K562 (cell line): ENCODE data around the gene PRXL2B. TPM values are rescaled to one million over a fixed set of nuclear protein-coding genes. Genes with fewer than 3 reads are reported as not detected.

Experiments used
- ATAC-seq: fragments of 200-7000 bp; cut with Tn5 transposase; 3 replicates; pipeline ENCODE4 v1.9.1; 2020; ENCODE audit warnings: moderate library complexity
- BruUV-seq: library from RNA; stranded (reverse); fragments of 400-500 nt; replicated peaks from 2 replicates; lab custom pipeline; 2021; lab: Mats Ljungman, UMichigan
- CTCF ChIA-PET: fragments of 300-600 bp; formaldehyde crosslinking; extraction: SDS; loops from one replicate; lab custom pipeline; 2021; ENCODE audit warnings: low intra/inter-chr PET ratio; lab: Yijun Ruan, JAX
- POLR2A ChIA-PET: fragments of 300-600, 350-650 bp; sonication (Branson Sonifier 250); formaldehyde crosslinking; extraction: SDS; loops from one replicate; lab custom pipeline; 2021; ENCODE audit warnings: antibody characterized with exemption, inconsistent platforms; lab: Yijun Ruan, JAX
- DNase-seq, 4 experiments: peaks; one replicate each; pipeline versions ENCODE4 v3.0.0 to v3.0.0-alpha.2; 2011 to 2018; ENCODE audit warnings: low spot score in 3 of 4, mixed read lengths in 3 of 4; ENCODE audit errors: extremely low read depth in 1 of 4
- FAIRE-seq: peaks from 2 replicates; lab custom pipeline; 2011; peaks lifted over from hg19 to GRCh38; lab: Jason Lieb, UNC
- H2AFZ ChIP-seq: 2 replicates; pipeline ENCODE4 v1.6.0; 2011; ENCODE audit warnings: low read depth, low read length, control low read depth, inconsistent platforms
- H3K27ac ChIP-seq: fragments of 200-600 bp; 3 replicates; pipeline ENCODE4 v1.8.0; 2011; ENCODE audit warnings: low read depth, mild to moderate bottlenecking, control low read depth, inconsistent platforms, low read length, moderate library complexity, mixed read lengths; ENCODE audit errors: extremely low read depth
- H3K27me3 ChIP-seq, 2 experiments: fragments of 300-600 bp in 1 of 2; 2 replicates in 1 of 2; 3 replicates in 1 of 2; pipeline versions ENCODE4 v1.6.0 to v1.8.0; 2011; ENCODE audit warnings: inconsistent platforms in 2 of 2, low read length in 2 of 2, mild to moderate bottlenecking in 1 of 2, mixed read lengths in 1 of 2, moderate library complexity in 1 of 2; ENCODE audit not compliant: control insufficient read depth in 2 of 2, insufficient read depth in 2 of 2
- H3K36me3 ChIP-seq: fragments of 300-600 bp; 3 replicates; pipeline ENCODE4 v1.8.0; 2011; ENCODE audit warnings: mild to moderate bottlenecking, low read length, inconsistent platforms; ENCODE audit not compliant: control insufficient read depth, insufficient read depth
- H3K4me1 ChIP-seq, 2 experiments: fragments of 200-600 bp in 1 of 2; replicated peaks in 1 of 2; 2 replicates in 1 of 2; 3 replicates in 1 of 2; pipeline versions ENCODE4 v1.5.1 to v1.8.0; 2011; ENCODE audit warnings: inconsistent platforms in 2 of 2, low read length in 2 of 2, mild to moderate bottlenecking in 1 of 2, mixed read lengths in 1 of 2, moderate library complexity in 1 of 2; ENCODE audit not compliant: control insufficient read depth in 2 of 2, insufficient read depth in 2 of 2
- H3K4me2 ChIP-seq: 2 replicates; pipeline ENCODE4 v1.6.1; 2011; ENCODE audit warnings: low read length, control low read depth, inconsistent platforms, mixed read lengths; ENCODE audit not compliant: insufficient read depth
- H3K4me3 ChIP-seq: fragments of 200-600 bp; sonication (generic), shearing (Covaris generic); 2 replicates; pipeline ENCODE4 v1.5.1; 2016; ENCODE audit warnings: control low read depth, inconsistent platforms
- H3K79me2 ChIP-seq: fragments of 200-600 bp; 3 replicates; pipeline ENCODE4 v1.8.0; 2011; ENCODE audit warnings: low read length, inconsistent platforms; ENCODE audit not compliant: control insufficient read depth, insufficient read depth
- H3K9ac ChIP-seq, 2 experiments: 2 replicates each; pipeline versions ENCODE4 v1.6.0 to v1.6.1; 2011; ENCODE audit warnings: low read depth in 2 of 2, low read length in 2 of 2, control low read depth in 1 of 2, inconsistent platforms in 1 of 2, mild to moderate bottlenecking in 1 of 2, mixed read lengths in 1 of 2; ENCODE audit not compliant: insufficient read depth in 1 of 2
- H3K9me1 ChIP-seq: one replicate; pipeline ENCODE4 v1.6.0; 2011; ENCODE audit warnings: inconsistent platforms, mild to moderate bottlenecking, low read length, moderate library complexity; ENCODE audit not compliant: control insufficient read depth, insufficient read depth
- H3K9me3 ChIP-seq: replicated peaks from 2 replicates; pipeline ENCODE4 v1.5.1; 2011; ENCODE audit warnings: low read depth, low read length, inconsistent platforms; ENCODE audit not compliant: control insufficient read depth, insufficient read depth
- H4K20me1 ChIP-seq: replicated peaks from 2 replicates; pipeline ENCODE4 v1.6.1; 2011; ENCODE audit warnings: low read length, inconsistent platforms, mixed read lengths; ENCODE audit not compliant: control insufficient read depth, insufficient read depth
- IFI16 ChIP-seq: fragments of 250-450 bp; sonication (Bioruptor Pico); IDR thresholded peaks from 2 replicates; pipeline ENCODE4 v2.1.2; 2022; ENCODE audit warnings: mild to moderate bottlenecking, inconsistent platforms
- RBM17 ChIP-seq: fragments of 200-400 bp; formaldehyde crosslinking; IDR thresholded peaks from 2 replicates; pipeline ENCODE4 v1.6.1; 2017; ENCODE audit warnings: low read depth, mild to moderate bottlenecking, low read length, borderline replicate concordance
- TRIM24 ChIP-seq, 2 experiments: fragments of 450-650 bp; IDR thresholded peaks; 2 replicates each; pipeline ENCODE4 v1.6.1; 2016
- ZBTB17 ChIP-seq: fragments of 450-650 bp; formaldehyde crosslinking; IDR thresholded peaks from 2 replicates; pipeline ENCODE4 v1.4.0; 2020; ENCODE audit warnings: mild to moderate bottlenecking
- ZNF668 ChIP-seq: fragments of 250-450 bp; sonication (Bioruptor Pico); IDR thresholded peaks from 2 replicates; pipeline ENCODE4 v1.8.0; 2022; ENCODE audit warnings: mild to moderate bottlenecking, inconsistent platforms
- ZNF76 ChIP-seq: fragments of 250-450 bp; sonication (Bioruptor Pico); IDR thresholded peaks from 2 replicates; pipeline ENCODE4 v1.4.0; 2020; ENCODE audit warnings: mild to moderate bottlenecking, moderate library complexity, borderline replicate concordance
- WGBS: fragments of 100-300 bp; shearing (Covaris generic); methylation state at CpG from one replicate; pipeline ENCODE4 v1.1.6; 2016; ENCODE audit warnings: low coverage, mixed read lengths; ENCODE audit not compliant: insufficient coverage; ENCODE audit errors: missing lambda C conversion rate; 5-methylcytosine and 5-hydroxymethylcytosine counted together
- in situ Hi-C: fragments of 300-500 bp; cut with MboI; formaldehyde crosslinking; loops from 4 replicates; pipeline ENCODE4 v1.15.0; 2018; ENCODE audit warnings: inconsistent platforms, mixed read lengths
- intact Hi-C: fragments of 100-400 bp; cut with micrococcal nuclease; formaldehyde crosslinking; loops from 2 replicates; pipeline ENCODE4 v1.14.2; 2022
- polyA plus RNA-seq, 8 experiments: library from polyadenylated mRNA; depleted of rRNA in 4 of 8; stranded (reverse) in 5 of 8; unstranded in 3 of 8; fragments of >200 nt; fragmentation: Nextera tagmentation in 2 of 8; fragmentation: Illumina TruSeq in 1 of 8; extraction: Ambion mirVana in 2 of 8; extraction: Trizol in 1 of 8; gene quantifications; 2 replicates each; pipeline versions ENCODE4 v1.2.1 to v1.2.3, GENCODE V29; 2011 to 2014; ENCODE audit warnings: inconsistent platforms in 1 of 8, missing spikeins in 1 of 8
- total RNA-seq, 7 experiments: library from RNA; depleted of rRNA in 6 of 7; stranded (reverse); fragments of >200 nt in 6 of 7; fragmentation: Illumina TruSeq in 2 of 7; extraction: Trizol in 2 of 7; gene quantifications; 2 replicates each; pipeline versions ENCODE4 v1.2.1 to v1.2.3, GENCODE V29; 2011 to 2021; ENCODE audit warnings: low replicate concordance in 1 of 7

PRXL2B gene
- total and polyA plus RNA-seq, 9 of the 15 experiments (the other 6 are each of a cell fraction or from before 2014, with no cell fraction given), result 0.99 to 25.3 (median 11.8) TPM

DNA sequence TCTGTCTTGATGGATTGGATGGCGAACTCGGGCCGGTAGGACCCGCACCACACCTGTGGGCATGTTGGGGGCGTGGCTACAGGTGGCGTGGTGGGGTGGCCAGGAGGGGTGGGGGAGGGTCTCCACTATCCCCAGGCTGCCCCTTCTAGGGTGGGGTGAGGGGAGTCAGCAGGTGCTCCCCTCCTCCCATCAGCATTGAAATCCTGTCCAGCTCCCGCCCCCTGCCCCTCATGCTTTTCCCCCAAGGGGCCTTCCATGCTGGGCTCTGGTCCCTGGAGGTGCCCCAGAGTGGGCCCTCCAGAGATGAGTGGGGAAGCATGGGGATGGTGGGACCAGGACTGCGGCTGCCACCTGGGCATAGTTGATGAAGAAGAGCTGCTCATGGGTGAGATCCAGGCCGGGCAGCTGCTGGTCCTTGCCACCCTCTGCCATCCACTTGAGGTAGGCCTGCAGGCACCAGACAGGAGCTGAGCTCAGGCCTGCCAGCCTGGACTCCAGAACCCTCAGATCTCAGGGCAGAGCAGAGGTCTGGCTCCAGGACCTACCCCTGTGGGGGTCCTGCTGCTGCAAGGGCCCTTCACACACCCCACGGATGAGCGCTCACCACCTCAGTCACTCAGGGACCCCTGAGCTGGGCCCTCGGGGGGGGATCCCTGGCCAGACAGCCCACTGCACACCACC, 5.1 kb downstream of the PRXL2B start:
- no peaks in the 10 kb centered on the region for H3K79me2 ChIP-seq
- CTCF ChIA-PET, result no interaction called here
- no peaks in the 10 kb centered on the region for H4K20me1 ChIP-seq
- H3K9ac ChIP-seq, result no peak overlapping the region
- no peaks in the 10 kb centered on the region for H3K9me3 ChIP-seq
- H3K4me1 ChIP-seq, result peaks cover 3 to 74% of the 10 kb centered on the region in 2 experiments; a peak in 2 of 5 replicates
- no peak for DNase-seq
- no TSS peak for BruUV-seq
- FAIRE-seq, result no peak
- H3K4me3 ChIP-seq, result no peak overlapping the region
- no peak for ATAC-seq
- 68% methylated on average over 11 of the region's 12 CpGs for WGBS
- POLR2A ChIA-PET, result interaction anchor here (0.6 kb wide), 1 partner anchor 394 kb away, joined by 4 read pairs; no protein-coding TSS in a partner anchor
- H3K9me1 ChIP-seq, result no peaks in the 10 kb centered on the region
- H2AFZ ChIP-seq, result no peak overlapping the region
- in situ Hi-C loops, result no loop called here
- no peak overlapping the region for H3K4me2 ChIP-seq
- intact Hi-C loops, result no loop called here
- H3K36me3 ChIP-seq, result no peaks in the 10 kb centered on the region
- no peak overlapping the region for H3K27ac ChIP-seq
- peaks cover 3 to 38% of the 10 kb centered on the region in 2 experiments; a peak in 3 of 5 replicates for H3K27me3 ChIP-seq
- TF ChIP-seq ZNF76 (CRISPR knock-in tag) (no peak), ZNF668 (CRISPR knock-in tag) (no peak), RBM17 (no peak)
- TF ChIP-seq, all 486 proteins: peak for 0

DNA sequence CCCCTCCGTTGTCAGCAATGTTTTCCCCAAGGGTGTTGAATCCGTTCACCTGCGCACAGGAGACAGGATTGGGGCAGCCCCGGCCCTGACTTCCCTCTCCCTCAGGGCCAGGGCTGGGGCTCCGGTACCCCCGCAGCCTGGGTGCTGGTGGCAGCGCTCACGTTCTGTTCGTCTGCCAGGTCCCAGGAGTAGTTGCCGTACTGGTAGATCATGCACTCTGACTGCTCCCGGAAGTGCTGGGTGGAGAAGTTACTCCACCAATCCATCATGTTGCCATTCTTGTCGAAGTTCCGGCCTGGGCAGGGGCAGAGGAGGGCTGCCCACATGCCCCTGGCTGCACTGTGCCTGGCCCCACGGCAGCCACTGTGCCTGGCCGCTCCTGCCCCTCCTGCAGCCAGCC, 6.1 kb downstream of the PRXL2B start:
- no peak overlapping the region; a peak in 1 of 4 replicates for H3K9ac ChIP-seq
- H4K20me1 ChIP-seq, result 0 out of 2 replicates have a peak, but pooled peaks cover 6% of the 10 kb centered on the region
- no peaks in the 10 kb centered on the region for H3K9me1 ChIP-seq
- BruUV-seq, result no TSS peak
- in situ Hi-C loops, result no loop called here
- H3K79me2 ChIP-seq, result no peaks in the 10 kb centered on the region
- peaks cover 7 to 47% of the 10 kb centered on the region in 2 experiments; a peak in 3 of 5 replicates for H3K27me3 ChIP-seq
- no peak overlapping the region for H3K4me3 ChIP-seq
- 28% methylated on average over 15 of the region's 15 CpGs for WGBS
- H3K4me1 ChIP-seq, result peaks cover 0 to 73% of the 10 kb centered on the region in 2 experiments; a peak in 2 of 5 replicates
- intact Hi-C loops, result no loop called here
- H3K9me3 ChIP-seq, result no peaks in the 10 kb centered on the region
- H3K36me3 ChIP-seq, result no peaks in the 10 kb centered on the region
- no peak overlapping the region for H3K4me2 ChIP-seq
- TF ChIP-seq TRIM24 (IDR thresholded peaks at IDR 0.05) (no peak), ZBTB17 (CRISPR knock-in tag) (no peak), IFI16 (CRISPR knock-in tag) (no peak)
- FAIRE-seq (no peak), ATAC-seq (no peak), DNase-seq (no peak)
- no peak overlapping the region for H3K27ac ChIP-seq
- H2AFZ ChIP-seq, result no peak overlapping the region
- ChIA-PET CTCF (no interaction called here), POLR2A (no interaction called here)
